Naive thymus-derived CD4-positive, alpha-beta T cell (primary cell): ENCODE results near the gene ANKRD34A. TPM values are rescaled to one million over a fixed set of nuclear protein-coding genes. Genes with fewer than 3 reads are reported as not detected.

Experiments
- polyA plus RNA-seq, 2 donors: library from polyadenylated mRNA; unstranded; fragments of 300-500 nt; fragmentation: Illumina TruSeq; gene quantifications; one replicate each; pipeline ENCODE4 v1.2.3, GENCODE V29; 2021
- total RNA-seq, 6 experiments: library from RNA in 5 of 6; stranded (reverse) in 5 of 6; gene quantifications; 1 replicate in 5 of 6; 2 replicates in 1 of 6; pipeline ENCODE4 v1.2.3 and lab custom pipeline; 2021 to 2026

Gene ANKRD34A
- total and polyA plus RNA-seq, 7 experiments from 2014 or later, result 0.11 to 1.5 (median 0.66) TPM

Other genes starting within 250 kb of the ANKRD34A start
- 10 to 100 TPM in 1 of 5 experiments, 1 to 10 TPM in 1, under 1 TPM in 1, not detected in 2; 0.34 to 12.0 (median 1.5) TPM for gene CD160, start 245.1 kb downstream of the ANKRD34A start, total RNA-seq
- under 1 TPM; 0.15 to 0.22 TPM for gene CD160, start 245.1 kb downstream of the ANKRD34A start, polyA plus RNA-seq
- 10 to 100 TPM; 11.4 to 17.3 (median 15.6) TPM for gene RNF115, start 140.5 kb downstream of the ANKRD34A start, total RNA-seq
- gene RNF115, start 140.5 kb downstream of the ANKRD34A start, polyA plus RNA-seq, result 1 to 10 TPM; 3.7 to 4.5 TPM
- gene POLR3C, start 140.4 kb downstream of the ANKRD34A start, total RNA-seq, result 10 to 100 TPM; 22.0 to 44.4 (median 32.5) TPM
- 10 to 100 TPM; 45.7 to 48.9 TPM for gene POLR3C, start 140.4 kb downstream of the ANKRD34A start, polyA plus RNA-seq
- gene NUDT17, start 118.9 kb downstream of the ANKRD34A start, total RNA-seq, result 1 to 10 TPM; 2.9 to 6.7 (median 3.4) TPM
- 1 to 10 TPM; 5.7 to 7.6 TPM for gene NUDT17, start 118.9 kb downstream of the ANKRD34A start, polyA plus RNA-seq
- 10 to 100 TPM; 21.4 to 28.3 (median 23.0) TPM for gene PIAS3, start 105.5 kb downstream of the ANKRD34A start, total RNA-seq
- 10 to 100 TPM in 1 of 2 donors, 1 to 10 TPM in 1; 6.7 to 15.2 TPM for gene PIAS3, start 105.5 kb downstream of the ANKRD34A start, polyA plus RNA-seq
- gene ANKRD35, start 78.7 kb downstream of the ANKRD34A start, total RNA-seq, result under 1 TPM in 2 of 5 experiments, not detected in 3; 0.15 to 0.58 TPM
- under 1 TPM; 0.12 to 0.14 TPM for gene ANKRD35, start 78.7 kb downstream of the ANKRD34A start, polyA plus RNA-seq
- 1 to 10 TPM; 1.2 to 4.8 (median 2.6) TPM for gene ITGA10, start 54.5 kb downstream of the ANKRD34A start, total RNA-seq
- gene ITGA10, start 54.5 kb downstream of the ANKRD34A start, polyA plus RNA-seq, result under 1 TPM in 1 of 2 donors, not detected in 1; 0.20 TPM
- gene PEX11B, start 45.9 kb downstream of the ANKRD34A start, total RNA-seq, result 10 to 100 TPM; 16.4 to 40.4 (median 37.7) TPM
- gene PEX11B, start 45.9 kb downstream of the ANKRD34A start, polyA plus RNA-seq, result 10 to 100 TPM; 39.9 to 57.1 TPM
- gene RBM8A, start 37.1 kb downstream of the ANKRD34A start, total RNA-seq, result 100 to 1,000 TPM; 115 to 182 (median 120) TPM
- gene RBM8A, start 37.1 kb downstream of the ANKRD34A start, polyA plus RNA-seq, result 100 to 1,000 TPM; 152 to 156 TPM
- 10 to 100 TPM; 31.6 to 59.2 (median 47.6) TPM for gene LIX1L, start 6.6 kb downstream of the ANKRD34A start, total RNA-seq
- gene LIX1L, start 6.6 kb downstream of the ANKRD34A start, polyA plus RNA-seq, result 10 to 100 TPM; 29.3 to 32.1 TPM
- 10 to 100 TPM; 20.7 to 37.5 (median 25.5) TPM for gene POLR3GL, start 115 bp upstream of the ANKRD34A start, total RNA-seq
- 100 to 1,000 TPM in 1 of 2 donors, 10 to 100 TPM in 1; 99.6 to 113 TPM for gene POLR3GL, start 115 bp upstream of the ANKRD34A start, polyA plus RNA-seq
- 1,000 to 10,000 TPM in 1 of 5 experiments, 100 to 1,000 TPM in 4; 498 to 1,101 (median 659) TPM for gene TXNIP, start 32.0 kb upstream of the ANKRD34A start, total RNA-seq
- gene TXNIP, start 32.0 kb upstream of the ANKRD34A start, polyA plus RNA-seq, result 1,000 to 10,000 TPM; 3,808 to 5,430 TPM
- not detected for gene HJV, start 57.2 kb upstream of the ANKRD34A start, total RNA-seq
- gene HJV, start 57.2 kb upstream of the ANKRD34A start, polyA plus RNA-seq, result not detected
- gene NBPF10, start 180.2 kb upstream of the ANKRD34A start, total RNA-seq, result 1 to 10 TPM; 2.9 to 8.6 (median 4.3) TPM
- under 1 TPM; 0.08 to 0.22 TPM for gene NBPF10, start 180.2 kb upstream of the ANKRD34A start, polyA plus RNA-seq